Thyroid gland (tissue), 4 donors: ENCODE data around the gene TRAK1.

Source experiments
- POLR2A ChIP-seq, 2 donors: fragments of 450-650 bp; IDR thresholded peaks; one replicate each; pipeline ENCODE4 v1.6.1; 2017; ENCODE audit warnings: antibody characterized with exemption in 2 of 2, mild to moderate bottlenecking in 2 of 2, moderate library complexity in 1 of 2
- TF ChIP-seq, protein P1 (sequence below), 6 experiments: fragments of 200-600 bp in 3 of 6; fragments of 450-650 bp in 3 of 6; sonication (generic) in 3 of 6; IDR thresholded peaks; one replicate each; pipeline ENCODE4 v1.5.1; 2016 to 2019; ENCODE audit warnings: antibody characterized with exemption in 6 of 6, mild to moderate bottlenecking in 2 of 6, inconsistent platforms in 1 of 6, moderate library complexity in 1 of 6

- TF ChIP-seq, protein P1, sequence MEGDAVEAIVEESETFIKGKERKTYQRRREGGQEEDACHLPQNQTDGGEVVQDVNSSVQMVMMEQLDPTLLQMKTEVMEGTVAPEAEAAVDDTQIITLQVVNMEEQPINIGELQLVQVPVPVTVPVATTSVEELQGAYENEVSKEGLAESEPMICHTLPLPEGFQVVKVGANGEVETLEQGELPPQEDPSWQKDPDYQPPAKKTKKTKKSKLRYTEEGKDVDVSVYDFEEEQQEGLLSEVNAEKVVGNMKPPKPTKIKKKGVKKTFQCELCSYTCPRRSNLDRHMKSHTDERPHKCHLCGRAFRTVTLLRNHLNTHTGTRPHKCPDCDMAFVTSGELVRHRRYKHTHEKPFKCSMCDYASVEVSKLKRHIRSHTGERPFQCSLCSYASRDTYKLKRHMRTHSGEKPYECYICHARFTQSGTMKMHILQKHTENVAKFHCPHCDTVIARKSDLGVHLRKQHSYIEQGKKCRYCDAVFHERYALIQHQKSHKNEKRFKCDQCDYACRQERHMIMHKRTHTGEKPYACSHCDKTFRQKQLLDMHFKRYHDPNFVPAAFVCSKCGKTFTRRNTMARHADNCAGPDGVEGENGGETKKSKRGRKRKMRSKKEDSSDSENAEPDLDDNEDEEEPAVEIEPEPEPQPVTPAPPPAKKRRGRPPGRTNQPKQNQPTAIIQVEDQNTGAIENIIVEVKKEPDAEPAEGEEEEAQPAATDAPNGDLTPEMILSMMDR (IDR thresholded peaks at IDR 0.05), result no peak
- no peak for TF ChIP-seq POLR2A (IDR thresholded peaks at IDR 0.05)
These were observed 86.6 kb downstream of the TRAK1 start for GRCh38 chr3:42177801-42178150.
